HL-60 (cell line): ENCODE measurements around the gene MGAT4A.

Experiments
- DNase-seq, 2 experiments: peaks; one replicate each; pipeline ENCODE4 v3.0.0-alpha.2; 2010 to 2020; ENCODE audit warnings: low read depth in 1 of 2, low spot score in 1 of 2
- H3K27ac ChIP-seq: fragments of 250-450 bp; sonication (Bioruptor Pico); replicated peaks from 2 replicates; pipeline ENCODE4 v1.5.1; 2020; ENCODE audit warnings: mild to moderate bottlenecking, moderate library complexity
- H3K27me3 ChIP-seq: fragments of 250-450 bp; sonication (Bioruptor Pico); 2 replicates; pipeline ENCODE4 v1.5.1; 2021; ENCODE audit warnings: mild to moderate bottlenecking, moderate library complexity; ENCODE audit not compliant: insufficient read depth, poor library complexity, severe bottlenecking
- H3K4me3 ChIP-seq: replicated peaks from 2 replicates; pipeline ENCODE4 v1.5.1; 2011; ENCODE audit warnings: mild to moderate bottlenecking, control low read depth, low read length; ENCODE audit not compliant: insufficient read depth
- GABPA ChIP-seq: IDR thresholded peaks from 2 replicates; pipeline ENCODE4 v1.6.1; 2012; ENCODE audit warnings: low read depth
- POLR2AphosphoS5 ChIP-seq: IDR thresholded peaks from 2 replicates; pipeline ENCODE4 v1.6.1; 2012; ENCODE audit warnings: low read depth
- SPI1 ChIP-seq: IDR thresholded peaks from 2 replicates; pipeline ENCODE4 v1.6.1; 2012; ENCODE audit warnings: low read depth, mild to moderate bottlenecking, borderline replicate concordance
- TF ChIP-seq, protein P1 (sequence below): IDR thresholded peaks from 2 replicates; pipeline ENCODE4 v1.6.1; 2012; ENCODE audit warnings: low read depth; ENCODE audit not compliant: insufficient replicate concordance
- TF ChIP-seq, protein P2 (sequence below): IDR thresholded peaks from one replicate; pipeline ENCODE4 v1.5.1; 2011; ENCODE audit warnings: low read length, control low read depth, inconsistent platforms; ENCODE audit not compliant: insufficient read depth

MGAT4A gene

DNA sequence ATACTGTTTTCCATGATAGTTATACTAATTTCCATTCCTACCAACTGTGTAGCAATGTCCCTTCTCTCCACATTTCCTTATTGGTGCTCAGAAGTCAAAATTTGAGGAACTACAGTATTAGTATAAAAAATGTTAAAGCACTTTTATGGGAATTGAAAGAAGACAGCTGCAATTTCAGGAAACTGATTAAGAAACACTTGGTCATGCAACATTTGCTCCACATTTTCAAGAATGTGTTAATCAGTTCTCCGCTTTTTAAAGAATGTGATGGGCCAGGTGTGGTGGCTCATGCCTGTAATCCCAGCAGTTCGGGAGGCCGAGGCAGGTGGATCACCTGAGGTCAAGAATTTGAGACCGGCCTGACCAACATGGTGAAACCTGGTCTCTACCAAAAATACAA is 33.6 kb upstream of the MGAT4A start:
- peak in 1 of 2 experiments; percentile 48 for DNase-seq
- TF ChIP-seq, protein P1, sequence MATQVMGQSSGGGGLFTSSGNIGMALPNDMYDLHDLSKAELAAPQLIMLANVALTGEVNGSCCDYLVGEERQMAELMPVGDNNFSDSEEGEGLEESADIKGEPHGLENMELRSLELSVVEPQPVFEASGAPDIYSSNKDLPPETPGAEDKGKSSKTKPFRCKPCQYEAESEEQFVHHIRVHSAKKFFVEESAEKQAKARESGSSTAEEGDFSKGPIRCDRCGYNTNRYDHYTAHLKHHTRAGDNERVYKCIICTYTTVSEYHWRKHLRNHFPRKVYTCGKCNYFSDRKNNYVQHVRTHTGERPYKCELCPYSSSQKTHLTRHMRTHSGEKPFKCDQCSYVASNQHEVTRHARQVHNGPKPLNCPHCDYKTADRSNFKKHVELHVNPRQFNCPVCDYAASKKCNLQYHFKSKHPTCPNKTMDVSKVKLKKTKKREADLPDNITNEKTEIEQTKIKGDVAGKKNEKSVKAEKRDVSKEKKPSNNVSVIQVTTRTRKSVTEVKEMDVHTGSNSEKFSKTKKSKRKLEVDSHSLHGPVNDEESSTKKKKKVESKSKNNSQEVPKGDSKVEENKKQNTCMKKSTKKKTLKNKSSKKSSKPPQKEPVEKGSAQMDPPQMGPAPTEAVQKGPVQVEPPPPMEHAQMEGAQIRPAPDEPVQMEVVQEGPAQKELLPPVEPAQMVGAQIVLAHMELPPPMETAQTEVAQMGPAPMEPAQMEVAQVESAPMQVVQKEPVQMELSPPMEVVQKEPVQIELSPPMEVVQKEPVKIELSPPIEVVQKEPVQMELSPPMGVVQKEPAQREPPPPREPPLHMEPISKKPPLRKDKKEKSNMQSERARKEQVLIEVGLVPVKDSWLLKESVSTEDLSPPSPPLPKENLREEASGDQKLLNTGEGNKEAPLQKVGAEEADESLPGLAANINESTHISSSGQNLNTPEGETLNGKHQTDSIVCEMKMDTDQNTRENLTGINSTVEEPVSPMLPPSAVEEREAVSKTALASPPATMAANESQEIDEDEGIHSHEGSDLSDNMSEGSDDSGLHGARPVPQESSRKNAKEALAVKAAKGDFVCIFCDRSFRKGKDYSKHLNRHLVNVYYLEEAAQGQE = no peak
- TF ChIP-seq POLR2AphosphoS5 = peak; percentile 58; the same call in 1 of the 2 replicates
- peak; percentile 63; the same call in 1 of the 2 replicates for TF ChIP-seq SPI1
- peak overlapping the region; percentile 33 for H3K27ac ChIP-seq

DNA sequence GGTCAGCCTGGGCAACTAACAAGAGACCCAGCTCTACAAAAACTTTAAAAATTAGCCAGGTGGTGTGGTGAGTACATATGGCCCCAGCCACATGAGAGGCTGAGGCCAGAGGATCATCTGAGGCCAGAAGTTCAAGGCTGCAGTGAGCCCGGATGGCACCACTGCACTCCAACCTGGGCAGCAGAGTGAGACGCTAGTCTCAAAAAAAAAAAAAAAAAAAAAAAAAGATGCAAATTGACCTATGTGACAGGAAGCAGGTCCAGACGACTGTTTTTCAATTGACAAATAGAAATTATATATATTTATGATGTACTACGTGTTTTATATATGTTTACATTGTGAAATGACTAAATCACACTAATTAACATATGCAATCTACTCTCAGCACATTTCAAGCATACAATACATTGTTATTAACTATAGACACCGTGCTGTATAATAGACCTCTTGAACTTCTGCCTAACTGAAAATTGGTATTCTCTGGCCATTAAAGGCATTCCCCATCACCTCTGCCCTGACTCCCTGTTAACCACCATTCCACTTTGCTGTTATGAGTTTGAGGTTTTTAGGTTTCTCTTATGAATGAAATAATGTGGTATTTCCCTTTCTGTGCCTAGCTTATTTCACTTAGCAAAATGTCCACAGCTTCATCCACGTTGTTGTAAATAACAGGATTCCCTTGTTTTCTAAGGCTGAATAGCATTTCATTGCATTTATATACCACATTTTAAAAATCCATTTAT is 32.4 kb upstream of the MGAT4A start:
- no peak for DNase-seq
- no peak overlapping the region for H3K4me3 ChIP-seq
- no peak for TF ChIP-seq GABPA
- no peak for TF ChIP-seq POLR2AphosphoS5
- TF ChIP-seq, protein P1 = no peak
- no peak for TF ChIP-seq SPI1
- TF ChIP-seq, protein P2, sequence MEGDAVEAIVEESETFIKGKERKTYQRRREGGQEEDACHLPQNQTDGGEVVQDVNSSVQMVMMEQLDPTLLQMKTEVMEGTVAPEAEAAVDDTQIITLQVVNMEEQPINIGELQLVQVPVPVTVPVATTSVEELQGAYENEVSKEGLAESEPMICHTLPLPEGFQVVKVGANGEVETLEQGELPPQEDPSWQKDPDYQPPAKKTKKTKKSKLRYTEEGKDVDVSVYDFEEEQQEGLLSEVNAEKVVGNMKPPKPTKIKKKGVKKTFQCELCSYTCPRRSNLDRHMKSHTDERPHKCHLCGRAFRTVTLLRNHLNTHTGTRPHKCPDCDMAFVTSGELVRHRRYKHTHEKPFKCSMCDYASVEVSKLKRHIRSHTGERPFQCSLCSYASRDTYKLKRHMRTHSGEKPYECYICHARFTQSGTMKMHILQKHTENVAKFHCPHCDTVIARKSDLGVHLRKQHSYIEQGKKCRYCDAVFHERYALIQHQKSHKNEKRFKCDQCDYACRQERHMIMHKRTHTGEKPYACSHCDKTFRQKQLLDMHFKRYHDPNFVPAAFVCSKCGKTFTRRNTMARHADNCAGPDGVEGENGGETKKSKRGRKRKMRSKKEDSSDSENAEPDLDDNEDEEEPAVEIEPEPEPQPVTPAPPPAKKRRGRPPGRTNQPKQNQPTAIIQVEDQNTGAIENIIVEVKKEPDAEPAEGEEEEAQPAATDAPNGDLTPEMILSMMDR = no peak

More for the DNA sequence above, 33.6 kb upstream of the MGAT4A start:
- H3K4me3 ChIP-seq = no peak overlapping the region
- H3K27me3 ChIP-seq = no peaks in the 10 kb centered on the region

DNA sequence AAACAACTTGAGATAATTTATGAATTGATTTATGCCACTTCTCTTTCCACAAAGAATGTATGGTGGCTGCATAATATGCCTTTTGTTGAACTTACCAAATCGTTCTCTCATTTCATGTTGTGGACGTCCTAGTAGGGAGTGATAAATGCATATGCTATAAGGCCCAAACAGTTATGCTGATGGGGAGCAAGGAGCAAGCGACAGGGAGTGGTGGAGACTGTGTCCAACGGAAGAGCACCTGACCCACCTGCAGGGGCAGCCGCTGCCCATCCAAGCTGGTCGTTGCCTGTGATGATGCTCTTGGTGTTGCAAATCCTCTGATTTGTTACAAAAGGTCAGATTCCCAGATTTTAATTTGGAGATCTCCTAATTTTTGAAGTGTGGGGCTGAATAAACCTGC is 31.0 kb upstream of the MGAT4A start:
- Histone ChIP-seq H3K4me3 (no peak overlapping the region), H3K27ac (no peak overlapping the region), H3K27me3 (no peaks in the 10 kb centered on the region)
- DNase-seq = no peak
- TF ChIP-seq, protein P2 = no peak
- TF ChIP-seq POLR2AphosphoS5 (no peak), GABPA (no peak), SPI1 (no peak)
- TF ChIP-seq, protein P1 = no peak

More for the DNA sequence above, 32.4 kb upstream of the MGAT4A start:
- Histone ChIP-seq H3K27ac (peak overlapping the region; percentile 33), H3K27me3 (no peaks in the 10 kb centered on the region)
